Endodermal cell (in vitro differentiated cells): Measurements from ENCODE around the gene FN1. TPM values are rescaled to one million over a fixed set of nuclear protein-coding genes. Genes with fewer than 3 reads are reported as not detected.

Source experiments
- DNase-seq: peaks from one replicate; pipeline ENCODE4 v3.0.0-alpha.2; 2017
- H3K27ac ChIP-seq: 2 replicates; pipeline ENCODE4 v1.5.1; 2013; ENCODE audit warnings: mild to moderate bottlenecking, low read depth, low read length, moderate library complexity
- H3K27me3 ChIP-seq: 2 replicates; pipeline ENCODE4 v1.6.1; 2013; ENCODE audit warnings: mild to moderate bottlenecking, low read length, moderate library complexity; ENCODE audit not compliant: insufficient read depth, control insufficient read depth, poor library complexity, severe bottlenecking
- H3K36me3 ChIP-seq: 2 replicates; pipeline ENCODE4 v1.7.0; 2013; ENCODE audit warnings: mild to moderate bottlenecking, low read length, moderate library complexity; ENCODE audit not compliant: control insufficient read depth, insufficient read depth
- H3K4me1 ChIP-seq: one replicate; pipeline ENCODE4 v1.7.0; 2013; ENCODE audit warnings: low read length; ENCODE audit not compliant: control insufficient read depth, insufficient read depth
- H3K4me3 ChIP-seq: 2 replicates; pipeline ENCODE4 v1.5.1; 2013; ENCODE audit warnings: mild to moderate bottlenecking, low read length, moderate library complexity
- H3K9ac ChIP-seq: 2 replicates; pipeline ENCODE4 v1.6.1; 2013; ENCODE audit warnings: mild to moderate bottlenecking, low read length, moderate library complexity; ENCODE audit not compliant: poor library complexity, severe bottlenecking; ENCODE audit errors: extremely low read depth
- H3K9me3 ChIP-seq: 2 replicates; pipeline ENCODE4 v1.6.1; 2013; ENCODE audit warnings: mild to moderate bottlenecking, low read length, moderate library complexity; ENCODE audit not compliant: control insufficient read depth
- H3K27ac Mint-ChIP-seq: 2 replicates; pipeline ENCODE4 v1.8.0; 2020; ENCODE audit warnings: mixed read lengths
- H3K27me3 Mint-ChIP-seq: 2 replicates; pipeline ENCODE4 v1.8.0; 2021; ENCODE audit warnings: mild to moderate bottlenecking, mixed read lengths; ENCODE audit not compliant: insufficient read depth
- H3K36me3 Mint-ChIP-seq: 2 replicates; pipeline ENCODE4 v1.8.0; 2020; ENCODE audit warnings: low read depth, mixed read lengths
- H3K4me1 Mint-ChIP-seq: 2 replicates; pipeline ENCODE4 v1.8.0; 2020; ENCODE audit warnings: mixed read lengths
- H3K4me3 Mint-ChIP-seq: 2 replicates; pipeline ENCODE4 v1.8.0; 2020; ENCODE audit warnings: mild to moderate bottlenecking, moderate library complexity, mixed read lengths
- H3K9me3 Mint-ChIP-seq: 2 replicates; pipeline ENCODE4 v1.8.0; 2020; ENCODE audit warnings: mild to moderate bottlenecking, mixed read lengths
- CTCF ChIP-seq: fragments of 200-600 bp; sonication (generic); conservative IDR thresholded peaks from 2 replicates; pipeline ENCODE4 v1.5.0; 2021; ENCODE audit warnings: antibody characterized with exemption, mild to moderate bottlenecking
- WGBS, 2 experiments: methylation state at CpG; one replicate each; pipeline versions ENCODE4 v1.1.5 to v1.1.7; 2013; ENCODE audit warnings: missing lambda C conversion rate in 2 of 2, mixed read lengths in 1 of 2; ENCODE audit not compliant: insufficient coverage in 1 of 2, insufficient read length in 1 of 2; 5-methylcytosine and 5-hydroxymethylcytosine counted together
- total RNA-seq, 2 donors: library from RNA; stranded (reverse); fragmentation: NEBNext Ultra II Directional in 1 of 2; extraction: Animal tissue kit (Norgen Biotek cat#: 25700) in 1 of 2; gene quantifications; 2 replicates in 1 of 2; 3 replicates in 1 of 2; pipeline ENCODE4 v1.2.1, GENCODE V29; 2021

FN1 gene
- total RNA-seq, 2 donors from 2014 or later, result 2,721 to 2,960 TPM

- H3K27me3 Mint-ChIP-seq, result no peaks in the 10 kb centered on the region
- peaks cover 88% of the 10 kb centered on the region for H3K36me3 Mint-ChIP-seq
- TF ChIP-seq CTCF, result no peak
- Histone ChIP-seq H3K27ac (no peak overlapping the region), H3K4me1 (no peaks in the 10 kb centered on the region), H3K9ac (no peak overlapping the region), H3K27me3 (no peaks in the 10 kb centered on the region), H3K4me3 (no peak overlapping the region), H3K36me3 (peaks cover 63% of the 10 kb centered on the region), H3K9me3 (peaks cover 6% of the 10 kb centered on the region)
- H3K9me3 Mint-ChIP-seq, result peaks cover 4% of the 10 kb centered on the region
- H3K27ac Mint-ChIP-seq, result no peak overlapping the region
- no peak overlapping the region for H3K4me3 Mint-ChIP-seq
- 92% methylated on average over 6 of the region's 6 CpGs; no CpG with 5 or more reads in 1 of the 2 experiments for WGBS, 2 experiments
- peaks cover 10% of the 10 kb centered on the region for H3K4me1 Mint-ChIP-seq
- no peak for DNase-seq
Observed at GRCh38 chr2:215324811-215325210, 111.1 kb downstream of the FN1 start.

GRCh38 chr2:215320679-215321078 is 115.2 kb downstream of the FN1 start:
- peaks cover 64% of the 10 kb centered on the region for H3K36me3 ChIP-seq
- 92% methylated on average over 7 of the region's 7 CpGs; no CpG with 5 or more reads in 1 of the 2 experiments for WGBS, 2 experiments
- H3K36me3 Mint-ChIP-seq, result peaks cover 84% of the 10 kb centered on the region

GRCh38 chr2:215320102-215320501 is 115.8 kb downstream of the FN1 start:
- TF ChIP-seq CTCF, result no peak
- H3K36me3 ChIP-seq, result peaks cover 65% of the 10 kb centered on the region
- H3K9me3 Mint-ChIP-seq, result no peaks in the 10 kb centered on the region
- DNase-seq, result no peak
- H3K27me3 ChIP-seq, result no peaks in the 10 kb centered on the region
- peaks cover 87% of the 10 kb centered on the region for H3K36me3 Mint-ChIP-seq
- H3K4me3 ChIP-seq, result no peak overlapping the region
- H3K4me1 Mint-ChIP-seq, result peaks cover 5% of the 10 kb centered on the region
- 91 to 93% methylated on average over 3 of the region's 3 CpGs for WGBS, 2 experiments
- H3K4me3 Mint-ChIP-seq, result no peak overlapping the region
- no peaks in the 10 kb centered on the region for H3K9me3 ChIP-seq
- no peaks in the 10 kb centered on the region for H3K27me3 Mint-ChIP-seq
- H3K4me1 ChIP-seq, result no peaks in the 10 kb centered on the region
- H3K27ac Mint-ChIP-seq, result no peak overlapping the region
- H3K27ac ChIP-seq, result no peak overlapping the region
- H3K9ac ChIP-seq, result no peak overlapping the region

More at GRCh38 chr2:215320679-215321078, 115.2 kb downstream of the FN1 start:
- Mint-ChIP-seq H3K4me3 (no peak overlapping the region), H3K27me3 (no peaks in the 10 kb centered on the region), H3K9me3 (no peaks in the 10 kb centered on the region), H3K4me1 (peaks cover 5% of the 10 kb centered on the region), H3K27ac (no peak overlapping the region)
- H3K9me3 ChIP-seq, result no peaks in the 10 kb centered on the region
- TF ChIP-seq CTCF, result no peak
- no peak overlapping the region for H3K4me3 ChIP-seq
- H3K27ac ChIP-seq, result no peak overlapping the region
- no peaks in the 10 kb centered on the region for H3K4me1 ChIP-seq
- no peak overlapping the region for H3K9ac ChIP-seq
- DNase-seq, result no peak
- H3K27me3 ChIP-seq, result no peaks in the 10 kb centered on the region
